Measurements from ENCODE around the gene CCDC192.

The CCDC192 gene

GRCh38 chr5:127967323-127967982 lies 264.3 kb downstream of the CCDC192 start:
- Histone ChIP-seq H3K27me3 (ENCODE audit: control insufficient read depth in 2 of 2, insufficient read depth in 2 of 2, low read length in 2 of 2) (no peaks in the 10 kb centered on the region), H3K4me3 (ENCODE audit: low read length in 2 of 2) (no peak overlapping the region), H3K27ac (ENCODE audit: low read depth in 2 of 2, low read length in 2 of 2) (no peak overlapping the region), H3K4me1 (ENCODE audit: control insufficient read depth in 2 of 2, insufficient read depth in 2 of 2, low read length in 2 of 2) (peaks cover 0 to 1% of the 10 kb centered on the region in 2 donors), H3K36me3 (ENCODE audit: control insufficient read depth in 2 of 2, insufficient read depth in 2 of 2, low read length in 2 of 2) (peaks cover 0 to 5% of the 10 kb centered on the region in 2 donors), H3K9me3 (ENCODE audit: control insufficient read depth in 2 of 2, low read length in 2 of 2) (no peaks in the 10 kb centered on the region), H3K9ac (ENCODE audit: low read depth in 1 of 2, low read length in 2 of 2) (no peak overlapping the region)

DNA sequence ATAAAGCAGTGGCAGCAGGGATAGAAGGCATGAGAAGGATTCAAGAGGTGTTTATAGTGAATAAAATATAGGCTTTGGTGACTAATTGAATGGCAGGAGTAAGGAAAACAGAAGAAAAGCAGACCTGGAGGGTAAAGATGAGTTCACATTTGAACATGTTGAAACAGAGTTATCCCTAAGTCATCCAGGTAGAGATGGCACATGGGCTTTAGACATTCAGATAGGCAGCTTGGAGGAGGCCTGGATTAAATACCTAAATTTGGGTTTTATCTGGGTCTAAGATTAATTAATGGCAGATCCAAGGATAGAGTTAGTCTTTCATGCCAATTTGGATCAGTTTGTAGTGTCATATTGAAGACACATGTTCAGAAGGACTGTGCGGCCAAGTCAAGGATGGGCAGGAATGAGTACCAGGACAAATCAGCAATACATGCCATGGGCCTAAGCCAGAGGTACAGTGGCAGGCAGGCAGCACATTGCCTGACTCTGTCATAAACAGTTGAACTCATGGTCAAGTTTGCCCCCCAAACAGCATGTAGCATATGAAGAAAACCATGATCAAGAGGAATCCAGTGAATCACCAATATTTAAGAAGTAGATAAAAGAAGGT lies 264.9 kb downstream of the CCDC192 start:
- H3K4me1 ChIP-seq (ENCODE audit: control insufficient read depth in 2 of 2, insufficient read depth in 2 of 2, low read length in 2 of 2), result no peaks in the 10 kb centered on the region
- no peaks in the 10 kb centered on the region for H3K9me3 ChIP-seq (ENCODE audit: control insufficient read depth in 2 of 2, low read length in 2 of 2)
- H3K27me3 ChIP-seq (ENCODE audit: control insufficient read depth in 2 of 2, insufficient read depth in 2 of 2, low read length in 2 of 2), result no peaks in the 10 kb centered on the region
- H3K36me3 ChIP-seq (ENCODE audit: control insufficient read depth in 2 of 2, insufficient read depth in 2 of 2, low read length in 2 of 2), result peaks cover 0 to 5% of the 10 kb centered on the region in 2 donors
- no peak overlapping the region for H3K9ac ChIP-seq (ENCODE audit: low read depth in 1 of 2, low read length in 2 of 2)
- H3K27ac ChIP-seq (ENCODE audit: low read depth in 2 of 2, low read length in 2 of 2), result no peak overlapping the region
- H3K4me3 ChIP-seq (ENCODE audit: low read length in 2 of 2), result no peak overlapping the region

GRCh38 chr5:127969002-127969401 lies 265.8 kb downstream of the CCDC192 start:
- Histone ChIP-seq H3K4me1 (ENCODE audit: control insufficient read depth in 2 of 2, insufficient read depth in 2 of 2, low read length in 2 of 2) (no peaks in the 10 kb centered on the region), H3K36me3 (ENCODE audit: control insufficient read depth in 2 of 2, insufficient read depth in 2 of 2, low read length in 2 of 2) (peaks cover 0 to 5% of the 10 kb centered on the region in 2 donors), H3K9ac (ENCODE audit: low read depth in 1 of 2, low read length in 2 of 2) (no peak overlapping the region), H3K27ac (ENCODE audit: low read depth in 2 of 2, low read length in 2 of 2) (no peak overlapping the region), H3K27me3 (ENCODE audit: control insufficient read depth in 2 of 2, insufficient read depth in 2 of 2, low read length in 2 of 2) (no peaks in the 10 kb centered on the region), H3K4me3 (ENCODE audit: low read length in 2 of 2) (no peak overlapping the region), H3K9me3 (ENCODE audit: control insufficient read depth in 2 of 2, low read length in 2 of 2) (no peaks in the 10 kb centered on the region)

- H3K4me1 ChIP-seq (ENCODE audit: control insufficient read depth in 2 of 2, insufficient read depth in 2 of 2, low read length in 2 of 2), result no peaks in the 10 kb centered on the region
- no peak overlapping the region for H3K9ac ChIP-seq (ENCODE audit: low read depth in 1 of 2, low read length in 2 of 2)
- no peak overlapping the region for H3K27ac ChIP-seq (ENCODE audit: low read depth in 2 of 2, low read length in 2 of 2)
- H3K27me3 ChIP-seq (ENCODE audit: control insufficient read depth in 2 of 2, insufficient read depth in 2 of 2, low read length in 2 of 2), result no peaks in the 10 kb centered on the region
- no peak overlapping the region for H3K4me3 ChIP-seq (ENCODE audit: low read length in 2 of 2)
- H3K9me3 ChIP-seq (ENCODE audit: control insufficient read depth in 2 of 2, low read length in 2 of 2), result no peaks in the 10 kb centered on the region
- peaks cover 0 to 5% of the 10 kb centered on the region in 2 donors for H3K36me3 ChIP-seq (ENCODE audit: control insufficient read depth in 2 of 2, insufficient read depth in 2 of 2, low read length in 2 of 2)
Measured at GRCh38 chr5:127969651-127970050, 266.5 kb downstream of the CCDC192 start.

DNA sequence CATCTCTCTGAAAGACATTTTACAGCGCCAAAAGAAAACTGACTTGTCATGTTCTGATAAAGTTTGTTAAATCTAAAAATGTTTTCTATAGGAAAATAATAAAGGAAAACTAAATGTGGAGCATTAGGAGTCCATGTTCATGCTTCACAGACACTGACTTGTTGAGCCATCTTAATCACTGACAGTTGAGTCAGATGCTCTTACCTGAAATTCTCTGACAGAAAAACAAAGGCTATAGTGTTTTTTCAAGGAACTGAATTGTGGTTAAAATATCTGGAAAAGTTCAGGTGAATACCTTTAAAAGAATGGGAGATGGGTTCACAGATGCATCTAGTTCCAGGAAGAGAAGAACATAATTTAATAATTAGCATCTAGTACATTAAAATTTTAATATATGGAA lies 266.9 kb downstream of the CCDC192 start:
- H3K9ac ChIP-seq (ENCODE audit: low read depth in 1 of 2, low read length in 2 of 2), result no peak overlapping the region
- H3K9me3 ChIP-seq (ENCODE audit: control insufficient read depth in 2 of 2, low read length in 2 of 2), result no peaks in the 10 kb centered on the region
- no peak overlapping the region for H3K4me3 ChIP-seq (ENCODE audit: low read length in 2 of 2)
- H3K27me3 ChIP-seq (ENCODE audit: control insufficient read depth in 2 of 2, insufficient read depth in 2 of 2, low read length in 2 of 2), result no peaks in the 10 kb centered on the region
- H3K4me1 ChIP-seq (ENCODE audit: control insufficient read depth in 2 of 2, insufficient read depth in 2 of 2, low read length in 2 of 2), result no peaks in the 10 kb centered on the region
- no peak overlapping the region for H3K27ac ChIP-seq (ENCODE audit: low read depth in 2 of 2, low read length in 2 of 2)
- H3K36me3 ChIP-seq (ENCODE audit: control insufficient read depth in 2 of 2, insufficient read depth in 2 of 2, low read length in 2 of 2), result peaks cover 0 to 5% of the 10 kb centered on the region in 2 donors

- Histone ChIP-seq H3K27ac (ENCODE audit: low read depth in 2 of 2, low read length in 2 of 2) (no peak overlapping the region), H3K36me3 (ENCODE audit: control insufficient read depth in 2 of 2, insufficient read depth in 2 of 2, low read length in 2 of 2) (peaks cover 0 to 4% of the 10 kb centered on the region in 2 donors), H3K4me3 (ENCODE audit: low read length in 2 of 2) (no peak overlapping the region), H3K9ac (ENCODE audit: low read depth in 1 of 2, low read length in 2 of 2) (no peak overlapping the region), H3K4me1 (ENCODE audit: control insufficient read depth in 2 of 2, insufficient read depth in 2 of 2, low read length in 2 of 2) (no peaks in the 10 kb centered on the region), H3K9me3 (ENCODE audit: control insufficient read depth in 2 of 2, low read length in 2 of 2) (no peaks in the 10 kb centered on the region), H3K27me3 (ENCODE audit: control insufficient read depth in 2 of 2, insufficient read depth in 2 of 2, low read length in 2 of 2) (no peaks in the 10 kb centered on the region)
Measured at GRCh38 chr5:127970854-127971425, 267.7 kb downstream of the CCDC192 start.

- no peak overlapping the region for H3K9ac ChIP-seq (ENCODE audit: low read depth in 1 of 2, low read length in 2 of 2)
- H3K27ac ChIP-seq (ENCODE audit: low read depth in 2 of 2, low read length in 2 of 2), result no peak overlapping the region
- no peaks in the 10 kb centered on the region for H3K36me3 ChIP-seq (ENCODE audit: control insufficient read depth in 2 of 2, insufficient read depth in 2 of 2, low read length in 2 of 2)
- no peaks in the 10 kb centered on the region for H3K27me3 ChIP-seq (ENCODE audit: control insufficient read depth in 2 of 2, insufficient read depth in 2 of 2, low read length in 2 of 2)
- H3K9me3 ChIP-seq (ENCODE audit: control insufficient read depth in 2 of 2, low read length in 2 of 2), result no peaks in the 10 kb centered on the region
- no peaks in the 10 kb centered on the region for H3K4me1 ChIP-seq (ENCODE audit: control insufficient read depth in 2 of 2, insufficient read depth in 2 of 2, low read length in 2 of 2)
- no peak overlapping the region for H3K4me3 ChIP-seq (ENCODE audit: low read length in 2 of 2)
Measured at GRCh38 chr5:127975961-127976360, 272.8 kb downstream of the CCDC192 start.

DNA sequence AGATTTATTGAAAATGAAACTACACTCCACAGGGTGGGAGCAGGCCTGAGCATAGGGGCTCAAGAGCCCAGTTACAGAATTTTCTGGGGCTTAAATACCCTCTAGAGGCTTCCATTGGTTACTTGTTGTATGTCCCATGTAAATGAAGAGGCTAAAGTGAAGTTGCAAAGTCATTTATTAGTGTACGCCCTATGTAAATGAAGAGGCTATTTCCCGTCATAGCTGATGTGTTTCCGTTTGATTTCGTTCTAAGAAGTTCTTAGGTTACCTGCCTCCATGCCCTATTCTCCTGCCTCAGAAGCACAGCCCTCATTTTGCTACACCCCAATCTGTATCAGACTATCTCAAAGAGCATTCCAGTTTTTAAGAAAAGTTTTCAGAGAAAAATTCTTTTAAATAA lies 273.3 kb downstream of the CCDC192 start:
- no peaks in the 10 kb centered on the region for H3K4me1 ChIP-seq (ENCODE audit: control insufficient read depth in 2 of 2, insufficient read depth in 2 of 2, low read length in 2 of 2)
- H3K4me3 ChIP-seq (ENCODE audit: low read length in 2 of 2), result no peak overlapping the region
- no peaks in the 10 kb centered on the region for H3K36me3 ChIP-seq (ENCODE audit: control insufficient read depth in 2 of 2, insufficient read depth in 2 of 2, low read length in 2 of 2)
- H3K9me3 ChIP-seq (ENCODE audit: control insufficient read depth in 2 of 2, low read length in 2 of 2), result no peaks in the 10 kb centered on the region
- H3K9ac ChIP-seq (ENCODE audit: low read depth in 1 of 2, low read length in 2 of 2), result no peak overlapping the region
- no peak overlapping the region for H3K27ac ChIP-seq (ENCODE audit: low read depth in 2 of 2, low read length in 2 of 2)
- H3K27me3 ChIP-seq (ENCODE audit: control insufficient read depth in 2 of 2, insufficient read depth in 2 of 2, low read length in 2 of 2), result no peaks in the 10 kb centered on the region

GRCh38 chr5:127976991-127977717 lies 274.0 kb downstream of the CCDC192 start:
- H3K27ac ChIP-seq (ENCODE audit: low read depth in 2 of 2, low read length in 2 of 2), result no peak overlapping the region

DNA sequence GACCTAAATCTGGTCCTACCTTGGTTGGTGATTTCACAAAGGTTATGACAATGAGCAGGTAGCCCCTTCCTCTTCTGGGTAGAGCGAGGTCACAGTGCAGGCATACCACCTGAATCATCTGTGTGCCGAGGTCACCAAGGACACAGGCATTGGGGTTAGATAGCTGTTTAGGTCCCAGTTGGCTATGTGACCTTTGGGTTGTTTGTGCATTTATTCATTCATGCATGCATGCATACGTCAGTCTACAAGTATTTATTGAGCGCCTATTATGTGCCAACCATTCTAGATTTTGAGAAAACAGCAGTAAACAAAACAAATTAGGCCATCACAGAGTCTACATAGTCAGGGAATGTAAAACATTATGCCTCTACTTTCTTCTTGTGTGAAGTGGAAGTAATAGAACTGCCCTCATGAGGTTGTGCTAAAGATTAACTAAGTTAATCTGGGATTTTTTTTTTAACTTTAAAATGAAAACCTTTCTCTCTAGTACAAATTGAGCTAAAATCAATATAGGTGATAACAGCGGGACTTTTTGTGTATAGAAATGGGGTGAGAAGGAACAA lies 275.6 kb downstream of the CCDC192 start:
- H3K4me1 ChIP-seq (ENCODE audit: control insufficient read depth in 2 of 2, insufficient read depth in 2 of 2, low read length in 2 of 2), result no peaks in the 10 kb centered on the region
- H3K9ac ChIP-seq (ENCODE audit: low read depth in 1 of 2, low read length in 2 of 2), result no peak overlapping the region
- H3K4me3 ChIP-seq (ENCODE audit: low read length in 2 of 2), result no peak overlapping the region
- H3K36me3 ChIP-seq (ENCODE audit: control insufficient read depth in 2 of 2, insufficient read depth in 2 of 2, low read length in 2 of 2), result no peaks in the 10 kb centered on the region
- no peak overlapping the region for H3K27ac ChIP-seq (ENCODE audit: low read depth in 2 of 2, low read length in 2 of 2)
- no peaks in the 10 kb centered on the region for H3K9me3 ChIP-seq (ENCODE audit: control insufficient read depth in 2 of 2, low read length in 2 of 2)
- no peaks in the 10 kb centered on the region for H3K27me3 ChIP-seq (ENCODE audit: control insufficient read depth in 2 of 2, insufficient read depth in 2 of 2, low read length in 2 of 2)

More at GRCh38 chr5:127976991-127977717, 274.0 kb downstream of the CCDC192 start:
- no peaks in the 10 kb centered on the region for H3K36me3 ChIP-seq (ENCODE audit: control insufficient read depth in 2 of 2, insufficient read depth in 2 of 2, low read length in 2 of 2)
- H3K4me1 ChIP-seq (ENCODE audit: control insufficient read depth in 2 of 2, insufficient read depth in 2 of 2, low read length in 2 of 2), result no peaks in the 10 kb centered on the region
- no peak overlapping the region for H3K9ac ChIP-seq (ENCODE audit: low read depth in 1 of 2, low read length in 2 of 2)
- no peaks in the 10 kb centered on the region for H3K27me3 ChIP-seq (ENCODE audit: control insufficient read depth in 2 of 2, insufficient read depth in 2 of 2, low read length in 2 of 2)
- no peaks in the 10 kb centered on the region for H3K9me3 ChIP-seq (ENCODE audit: control insufficient read depth in 2 of 2, low read length in 2 of 2)
- no peak overlapping the region for H3K4me3 ChIP-seq (ENCODE audit: low read length in 2 of 2)

Data from mucosa of rectum (tissue), 2 donors.